Panc1 (cell line): ENCODE results near the gene LAMP2.

Experiments used
- TCF7L2 ChIP-seq: IDR thresholded peaks from 2 replicates; pipeline ENCODE4 v1.6.1; 2011; ENCODE audit warnings: mild to moderate bottlenecking, low read depth, low read length, inconsistent platforms
- TF ChIP-seq, protein P1 (sequence below): fragments of 450-650 bp; IDR thresholded peaks from 2 replicates; pipeline ENCODE4 v1.5.1; 2017; ENCODE audit warnings: mild to moderate bottlenecking
- TF ChIP-seq, protein P2 (sequence below), 2 experiments: IDR thresholded peaks; 2 replicates each; pipeline ENCODE4 v1.6.1; 2011 to 2012; ENCODE audit warnings: low read depth in 2 of 2, control low read depth in 1 of 2, low read length in 1 of 2, mild to moderate bottlenecking in 1 of 2, moderate library complexity in 1 of 2; ENCODE audit not compliant: insufficient read depth in 1 of 2

DNA sequence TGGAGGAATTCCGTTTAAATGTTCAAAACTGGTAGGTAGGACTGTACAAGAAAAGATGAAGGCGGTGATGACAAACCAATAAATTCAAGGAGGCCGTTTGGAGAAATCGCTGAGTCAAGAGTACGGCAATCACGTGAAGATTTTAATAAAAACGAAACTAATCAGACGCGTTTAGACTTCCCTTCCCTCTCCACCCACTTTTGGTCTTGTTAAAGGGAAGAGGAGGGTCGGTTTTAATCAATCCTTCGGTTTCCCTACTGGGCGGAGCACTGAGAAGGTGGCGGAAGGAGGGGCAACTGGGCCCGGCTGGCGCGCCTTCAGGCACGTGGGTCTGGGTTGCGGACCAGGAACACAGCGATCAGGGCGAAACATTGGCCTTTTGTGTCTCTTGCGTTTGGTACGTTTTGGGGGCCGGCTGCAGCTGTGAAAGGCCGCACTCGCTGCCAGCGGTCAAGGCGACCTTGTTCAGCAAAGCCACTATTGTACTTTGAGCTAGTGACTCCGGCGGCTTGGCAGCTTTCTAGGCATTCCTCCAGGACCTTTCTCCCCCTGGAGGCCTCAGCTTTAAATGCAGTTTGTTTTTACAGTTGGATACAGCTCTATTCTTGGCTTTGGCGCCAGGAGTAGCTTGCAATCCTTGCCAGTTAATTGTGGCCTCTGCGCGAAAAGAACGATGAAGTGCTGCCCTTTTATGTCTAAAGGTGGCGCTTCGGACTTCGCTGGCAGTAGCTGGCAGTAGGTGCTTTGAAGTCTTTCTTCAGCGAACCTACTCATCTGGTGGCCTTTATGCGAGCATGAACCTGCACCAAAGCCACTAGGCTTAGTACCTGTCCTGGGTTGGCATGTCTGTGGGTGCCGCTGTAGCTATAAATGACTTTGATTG is 16.8 kb upstream of the LAMP2 start:
- TF ChIP-seq, protein P1, sequence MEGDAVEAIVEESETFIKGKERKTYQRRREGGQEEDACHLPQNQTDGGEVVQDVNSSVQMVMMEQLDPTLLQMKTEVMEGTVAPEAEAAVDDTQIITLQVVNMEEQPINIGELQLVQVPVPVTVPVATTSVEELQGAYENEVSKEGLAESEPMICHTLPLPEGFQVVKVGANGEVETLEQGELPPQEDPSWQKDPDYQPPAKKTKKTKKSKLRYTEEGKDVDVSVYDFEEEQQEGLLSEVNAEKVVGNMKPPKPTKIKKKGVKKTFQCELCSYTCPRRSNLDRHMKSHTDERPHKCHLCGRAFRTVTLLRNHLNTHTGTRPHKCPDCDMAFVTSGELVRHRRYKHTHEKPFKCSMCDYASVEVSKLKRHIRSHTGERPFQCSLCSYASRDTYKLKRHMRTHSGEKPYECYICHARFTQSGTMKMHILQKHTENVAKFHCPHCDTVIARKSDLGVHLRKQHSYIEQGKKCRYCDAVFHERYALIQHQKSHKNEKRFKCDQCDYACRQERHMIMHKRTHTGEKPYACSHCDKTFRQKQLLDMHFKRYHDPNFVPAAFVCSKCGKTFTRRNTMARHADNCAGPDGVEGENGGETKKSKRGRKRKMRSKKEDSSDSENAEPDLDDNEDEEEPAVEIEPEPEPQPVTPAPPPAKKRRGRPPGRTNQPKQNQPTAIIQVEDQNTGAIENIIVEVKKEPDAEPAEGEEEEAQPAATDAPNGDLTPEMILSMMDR: peak; percentile 80
- TF ChIP-seq, protein P2, sequence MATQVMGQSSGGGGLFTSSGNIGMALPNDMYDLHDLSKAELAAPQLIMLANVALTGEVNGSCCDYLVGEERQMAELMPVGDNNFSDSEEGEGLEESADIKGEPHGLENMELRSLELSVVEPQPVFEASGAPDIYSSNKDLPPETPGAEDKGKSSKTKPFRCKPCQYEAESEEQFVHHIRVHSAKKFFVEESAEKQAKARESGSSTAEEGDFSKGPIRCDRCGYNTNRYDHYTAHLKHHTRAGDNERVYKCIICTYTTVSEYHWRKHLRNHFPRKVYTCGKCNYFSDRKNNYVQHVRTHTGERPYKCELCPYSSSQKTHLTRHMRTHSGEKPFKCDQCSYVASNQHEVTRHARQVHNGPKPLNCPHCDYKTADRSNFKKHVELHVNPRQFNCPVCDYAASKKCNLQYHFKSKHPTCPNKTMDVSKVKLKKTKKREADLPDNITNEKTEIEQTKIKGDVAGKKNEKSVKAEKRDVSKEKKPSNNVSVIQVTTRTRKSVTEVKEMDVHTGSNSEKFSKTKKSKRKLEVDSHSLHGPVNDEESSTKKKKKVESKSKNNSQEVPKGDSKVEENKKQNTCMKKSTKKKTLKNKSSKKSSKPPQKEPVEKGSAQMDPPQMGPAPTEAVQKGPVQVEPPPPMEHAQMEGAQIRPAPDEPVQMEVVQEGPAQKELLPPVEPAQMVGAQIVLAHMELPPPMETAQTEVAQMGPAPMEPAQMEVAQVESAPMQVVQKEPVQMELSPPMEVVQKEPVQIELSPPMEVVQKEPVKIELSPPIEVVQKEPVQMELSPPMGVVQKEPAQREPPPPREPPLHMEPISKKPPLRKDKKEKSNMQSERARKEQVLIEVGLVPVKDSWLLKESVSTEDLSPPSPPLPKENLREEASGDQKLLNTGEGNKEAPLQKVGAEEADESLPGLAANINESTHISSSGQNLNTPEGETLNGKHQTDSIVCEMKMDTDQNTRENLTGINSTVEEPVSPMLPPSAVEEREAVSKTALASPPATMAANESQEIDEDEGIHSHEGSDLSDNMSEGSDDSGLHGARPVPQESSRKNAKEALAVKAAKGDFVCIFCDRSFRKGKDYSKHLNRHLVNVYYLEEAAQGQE (IDR thresholded peaks at IDR 0.05; ENCODE audit: insufficient read depth in 1 of 2, low read depth in 2 of 2, low read length in 1 of 2): no peak
- peak; percentile 93 for TF ChIP-seq TCF7L2
